ENCODE data around the gene HCLS1. TPM values are rescaled to one million over a fixed set of nuclear protein-coding genes. Genes with fewer than 3 reads are reported as not detected.
"Not testable (repeated sequence)": the region's sequence is repeated elsewhere in the genome, so short reads cannot be mapped to it uniquely, and the experiment has no call there.

Gene HCLS1
- total RNA-seq, 1 donor from 2014 or later: 6.9 TPM

DNA sequence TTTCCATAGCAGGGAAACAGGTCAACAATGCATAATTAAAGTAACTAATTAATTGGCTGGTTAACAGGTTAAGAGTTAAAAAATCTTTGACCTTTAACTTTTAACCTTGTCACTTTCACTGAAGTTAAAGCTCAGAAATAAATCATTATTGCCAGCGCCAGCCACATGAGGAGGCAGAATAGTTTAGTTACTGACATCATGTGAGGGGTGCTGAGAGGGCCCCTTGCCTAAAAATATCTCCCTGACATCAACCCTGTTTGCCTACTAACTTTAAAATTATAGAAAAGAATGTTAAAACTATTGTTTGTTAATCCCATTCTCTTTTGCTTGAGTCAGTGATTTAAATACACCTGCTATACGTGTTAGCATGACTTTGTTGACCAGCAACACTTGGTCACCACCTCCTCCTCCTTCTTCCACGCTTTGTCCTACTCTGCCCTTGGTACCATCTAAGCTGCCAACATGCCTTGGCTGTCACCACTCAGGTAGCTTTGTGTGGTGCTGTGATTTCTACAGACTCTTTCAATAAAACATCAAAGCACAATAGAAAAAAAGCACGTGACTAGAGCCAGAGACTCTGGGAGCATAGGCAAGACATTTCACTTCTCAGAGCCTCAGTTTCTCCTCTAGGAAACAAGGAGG, 64.8 kb downstream of the HCLS1 start:
- DNase-seq: no peak

- no peak for DNase-seq
Measured at GRCh38 chr3:121594850-121595249, 65.9 kb downstream of the HCLS1 start.

GRCh38 chr3:121593806-121594205, 66.9 kb downstream of the HCLS1 start:
- DNase-seq: not testable (repeated sequence)

- DNase-seq: peak; percentile 39
Measured at GRCh38 chr3:121592856-121593702, 67.6 kb downstream of the HCLS1 start, which contains the start of gene FBXO40. Gene FBXO40 (plus strand): TSS chr3:121593379. CDS start chr3:121620576, 27,197 bp downstream.

GRCh38 chr3:121584418-121584817, 76.3 kb downstream of the HCLS1 start:
- no peak for DNase-seq

GRCh38 chr3:121581691-121582090, 79.0 kb downstream of the HCLS1 start:
- DNase-seq: no peak

Small RNA genes lying within 50 kb of the gene (small RNA-seq; reads per million reads assigned to genes)
- not detected for gene RNU4-62P (ENCODE audit: low replicate concordance)

Other genes with a start within 250 kb of the HCLS1 start
- 3.7 TPM for gene POLQ, start 114.9 kb downstream of the HCLS1 start, total RNA-seq
- gene ARGFX, start 93.0 kb downstream of the HCLS1 start, total RNA-seq: not detected
- 12.7 TPM for gene FBXO40, start 67.5 kb downstream of the HCLS1 start, total RNA-seq
- 75.2 TPM for gene GOLGB1, start 88.8 kb upstream of the HCLS1 start, total RNA-seq
- 24.7 TPM for gene IQCB1, start 174.2 kb upstream of the HCLS1 start, total RNA-seq
- gene EAF2, start 174.3 kb upstream of the HCLS1 start, total RNA-seq: 14.1 TPM
- 18.2 TPM for gene SLC15A2, start 233.5 kb upstream of the HCLS1 start, total RNA-seq